Renal cortex interstitium (tissue), 11 donors: ENCODE results near the gene EDEM3. TPM values are rescaled to one million over a fixed set of nuclear protein-coding genes. Genes with fewer than 3 reads are reported as not detected.

Experiments
- DNase-seq, 11 donors: peaks; one replicate each; pipeline ENCODE4 v3.0.0-alpha.2; 2013; ENCODE audit warnings: low read depth in 9 of 11, low spot score in 4 of 11; ENCODE audit errors: extremely low read depth in 1 of 11
- polyA plus RNA-seq, 3 donors: library from polyadenylated mRNA; unstranded; fragments of 120-200 nt; gene quantifications; one replicate each; pipeline ENCODE4 v1.2.1, GENCODE V29; 2013; ENCODE audit not compliant: insufficient read length in 3 of 3

The EDEM3 gene
- polyA plus RNA-seq, 3 donors, result 30.2 to 32.7 (median 32.5) TPM

GRCh38 chr1:184655185-184655584, 99.5 kb downstream of the EDEM3 start:
- DNase-seq, result no peak

GRCh38 chr1:184650177-184650866, 104.3 kb downstream of the EDEM3 start:
- DNase-seq, result no peak

- DNase-seq, result no peak
Observed at GRCh38 chr1:184649451-184649888, 105.2 kb downstream of the EDEM3 start.

GRCh38 chr1:184648856-184649201, 105.8 kb downstream of the EDEM3 start:
- no peak for DNase-seq

GRCh38 chr1:184648160-184648855, 106.3 kb downstream of the EDEM3 start:
- no peak for DNase-seq

- DNase-seq, result no peak
Observed at GRCh38 chr1:184647471-184647870, 107.2 kb downstream of the EDEM3 start.

GRCh38 chr1:184646824-184647223, 107.8 kb downstream of the EDEM3 start:
- DNase-seq, result no peak

- no peak for DNase-seq
Observed at GRCh38 chr1:184646178-184646701, 108.4 kb downstream of the EDEM3 start.

GRCh38 chr1:184644771-184645170, 109.9 kb downstream of the EDEM3 start:
- DNase-seq, result no peak

- no peak for DNase-seq
Observed at GRCh38 chr1:184643661-184644060, 111.0 kb downstream of the EDEM3 start.

- no peak for DNase-seq
Observed at GRCh38 chr1:184641894-184642293, 112.8 kb downstream of the EDEM3 start.

- no peak for DNase-seq
Observed at GRCh38 chr1:184640505-184640904, 114.2 kb downstream of the EDEM3 start.

Other genes with a start within 250 kb of the EDEM3 start
- 1 to 10 TPM; 3.3 to 3.5 (median 3.4) TPM for gene NIBAN1, start 219.7 kb upstream of the EDEM3 start, polyA plus RNA-seq